Measurements from ENCODE around the gene PDE6C.

The PDE6C gene

GRCh38 chr10:93598157-93598556 lies 14.2 kb upstream of the PDE6C start:
- no peak overlapping the region for H3K4me3 ChIP-seq (ENCODE audit: low read depth, low read length)
- DNase-seq (ENCODE audit: low read depth), result no peak
- TF ChIP-seq CTCF (IDR thresholded peaks at IDR 0.05; ENCODE audit: control insufficient read depth, extremely low read depth, insufficient read depth), result no peak

- DNase-seq (ENCODE audit: low read depth), result no peak
- TF ChIP-seq CTCF (IDR thresholded peaks at IDR 0.05; ENCODE audit: control insufficient read depth, extremely low read depth, insufficient read depth), result no peak
- H3K4me3 ChIP-seq (ENCODE audit: low read depth, low read length), result no peak overlapping the region
These were observed 13.0 kb upstream of the PDE6C start for GRCh38 chr10:93599335-93599734.

GRCh38 chr10:93599778-93600177 lies 12.6 kb upstream of the PDE6C start:
- no peak for DNase-seq (ENCODE audit: low read depth)
- no peak for TF ChIP-seq CTCF (IDR thresholded peaks at IDR 0.05; ENCODE audit: control insufficient read depth, extremely low read depth, insufficient read depth)
- H3K4me3 ChIP-seq (ENCODE audit: low read depth, low read length), result no peak overlapping the region

GRCh38 chr10:93600446-93601145 lies 11.7 kb upstream of the PDE6C start:
- DNase-seq (ENCODE audit: low read depth), result no peak
- no peak for TF ChIP-seq CTCF (IDR thresholded peaks at IDR 0.05; ENCODE audit: control insufficient read depth, extremely low read depth, insufficient read depth)
- no peak overlapping the region for H3K4me3 ChIP-seq (ENCODE audit: low read depth, low read length)

GRCh38 chr10:93601146-93601773 lies 11.1 kb upstream of the PDE6C start, which contains the start of gene RBP4:
RBP4 (minus strand) TSS chr10:93601235; CDS start chr10:93601028, 207 bp downstream.
- H3K4me3 ChIP-seq (ENCODE audit: low read depth, low read length), result peak within 1 kb of the TSS; percentile 28
- no peak for TF ChIP-seq CTCF (IDR thresholded peaks at IDR 0.05; ENCODE audit: control insufficient read depth, extremely low read depth, insufficient read depth)
- no peak for DNase-seq (ENCODE audit: low read depth)

- no peak for TF ChIP-seq CTCF (IDR thresholded peaks at IDR 0.05; ENCODE audit: control insufficient read depth, extremely low read depth, insufficient read depth)
- no peak for DNase-seq (ENCODE audit: low read depth)
- H3K4me3 ChIP-seq (ENCODE audit: low read depth, low read length), result no peak overlapping the region
These were observed 10.6 kb upstream of the PDE6C start for GRCh38 chr10:93601774-93602162.
